ENCODE results near the gene CD2BP2.

The CD2BP2 gene

GRCh38 chr16:30370456-30371247, 15.5 kb upstream of the CD2BP2 start, which contains the start of gene TBC1D10B:
Gene TBC1D10B (minus strand): TSS chr16:30370494. CDS start chr16:30370183, 311 bp downstream.
- peaks cover 14% of the 10 kb centered on the region for H3F3A ChIP-seq (ENCODE audit: insufficient read depth)
- no peaks in the 10 kb centered on the region for H3K9me2 ChIP-seq (replicated peaks; ENCODE audit: insufficient read depth, low read length)
- H2AFZ ChIP-seq (ENCODE audit: low read depth, low read length, severe bottlenecking): no peak within 1 kb of the TSS
- no peaks in the 10 kb centered on the region for H3K9me3 ChIP-seq (ENCODE audit: insufficient read depth, low read length)
- H3K27ac ChIP-seq (ENCODE audit: low read depth, low read length): peak within 1 kb of the TSS; percentile 76
- no peaks in the 10 kb centered on the region for H3K36me3 ChIP-seq (ENCODE audit: low read length)
- peaks cover 43% of the 10 kb centered on the region for H3K79me2 ChIP-seq (ENCODE audit: insufficient read depth, low read length)
- TF ChIP-seq CTCF (IDR thresholded peaks at IDR 0.05; ENCODE audit: insufficient read depth, low read length, poor library complexity, severe bottlenecking) (no peak), EZH2phosphoT487 (conservative IDR thresholded peaks at IDR 0.05; ENCODE audit: low read length) (no peak)
- H3K27me3 ChIP-seq (ENCODE audit: low read length): no peaks in the 10 kb centered on the region
- H4K20me1 ChIP-seq (ENCODE audit: low read depth, low read length): no peaks in the 10 kb centered on the region; the same call in 1 of the 2 replicates
- H3K9ac ChIP-seq (ENCODE audit: low read length): peak within 1 kb of the TSS; percentile 96
- H3K4me3 ChIP-seq (ENCODE audit: insufficient read depth, low read length, poor library complexity, severe bottlenecking): peak within 1 kb of the TSS; percentile 73
- peak within 1 kb of the TSS; percentile 83 for H3K4me2 ChIP-seq (ENCODE audit: low read depth, low read length, poor library complexity, severe bottlenecking)

DNA sequence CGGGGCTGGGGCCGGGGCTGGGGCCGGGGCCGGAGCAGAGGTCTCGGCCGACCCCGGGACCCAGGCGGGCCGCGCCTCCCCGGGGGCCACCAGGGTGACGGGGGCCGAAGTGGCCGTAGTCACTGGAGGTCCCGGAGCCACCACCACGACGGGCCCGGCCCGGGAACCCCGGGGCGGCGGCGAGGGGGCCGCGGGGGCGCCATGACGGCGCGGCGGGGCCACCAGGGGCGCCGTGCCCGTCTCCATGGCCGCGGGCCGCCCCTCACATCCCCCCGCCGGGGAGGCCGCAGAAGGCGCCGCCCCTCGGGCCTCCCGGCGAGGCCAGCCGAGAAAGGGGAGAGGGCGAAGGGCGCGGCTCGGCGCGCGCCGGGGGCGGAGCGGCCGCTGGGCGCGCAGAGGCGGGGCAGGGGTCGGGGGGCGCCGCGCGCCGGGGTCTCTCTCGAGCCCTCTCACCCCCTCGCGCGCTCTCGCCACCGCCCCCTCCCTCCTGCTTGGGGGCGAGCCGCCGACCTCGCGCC, 14.9 kb upstream of the CD2BP2 start:
- Histone ChIP-seq H2AFZ (ENCODE audit: low read depth, low read length, severe bottlenecking) (no peak overlapping the region), H3F3A (ENCODE audit: insufficient read depth) (peaks cover 14% of the 10 kb centered on the region), H3K9ac (ENCODE audit: low read length) (peak overlapping the region; percentile 96), H3K79me2 (ENCODE audit: insufficient read depth, low read length) (peaks cover 49% of the 10 kb centered on the region), H3K9me3 (ENCODE audit: insufficient read depth, low read length) (no peaks in the 10 kb centered on the region), H4K20me1 (ENCODE audit: low read depth, low read length) (no peaks in the 10 kb centered on the region; the same call in 1 of the 2 replicates), H3K27me3 (ENCODE audit: low read length) (no peaks in the 10 kb centered on the region), H3K36me3 (ENCODE audit: low read length) (no peaks in the 10 kb centered on the region), H3K4me2 (ENCODE audit: low read depth, low read length, poor library complexity, severe bottlenecking) (peak overlapping the region; percentile 83), H3K9me2 (replicated peaks; ENCODE audit: insufficient read depth, low read length) (no peaks in the 10 kb centered on the region), H3K27ac (ENCODE audit: low read depth, low read length) (peak overlapping the region; percentile 44), H3K4me3 (ENCODE audit: insufficient read depth, low read length, poor library complexity, severe bottlenecking) (peak overlapping the region; percentile 73)
- TF ChIP-seq CTCF (IDR thresholded peaks at IDR 0.05; ENCODE audit: insufficient read depth, low read length, poor library complexity, severe bottlenecking) (no peak), EZH2phosphoT487 (conservative IDR thresholded peaks at IDR 0.05; ENCODE audit: low read length) (no peak)

DNA sequence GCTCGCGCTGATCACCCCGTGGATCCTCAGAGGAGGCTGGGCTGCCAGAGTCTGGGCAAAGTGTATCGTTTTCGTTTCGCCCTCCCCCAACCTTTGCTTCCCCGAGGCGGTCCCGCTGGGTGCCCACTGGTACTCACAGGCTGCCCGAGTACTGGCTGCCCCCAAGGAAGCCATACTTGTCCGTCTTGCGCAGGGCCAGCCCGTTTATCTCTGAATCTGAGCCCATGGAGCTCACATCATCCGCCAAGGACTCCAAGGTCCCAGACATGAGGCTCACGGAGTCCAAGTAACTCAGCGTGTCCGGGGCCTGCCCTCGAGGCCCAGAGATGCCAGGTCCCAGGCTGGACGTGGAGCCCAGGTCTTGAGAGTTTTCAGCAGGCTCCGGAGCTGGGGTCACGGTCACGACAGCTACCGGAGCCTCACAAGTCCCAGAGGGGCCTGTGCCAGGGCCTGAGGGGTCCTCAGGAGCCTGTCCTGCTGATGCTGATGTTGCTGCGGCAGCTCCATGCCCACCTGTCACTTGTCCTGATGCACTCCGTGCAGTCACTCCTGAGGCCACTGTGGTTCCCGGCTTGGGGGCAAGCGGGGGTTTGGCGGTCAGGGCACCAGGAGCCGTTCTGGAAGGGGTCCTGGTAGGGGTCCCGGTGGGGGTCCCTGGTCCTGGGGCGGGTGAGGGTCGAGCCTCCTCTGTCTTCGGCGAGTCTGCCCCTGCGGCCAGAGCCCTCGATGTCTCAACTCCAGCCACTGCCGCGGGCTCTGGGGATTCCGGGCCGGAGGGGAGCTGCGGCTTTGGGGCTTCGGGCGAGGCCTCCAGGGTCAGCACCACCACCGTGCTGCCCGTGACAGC, 14.2 kb upstream of the CD2BP2 start:
- Histone ChIP-seq H3K36me3 (ENCODE audit: low read length) (no peaks in the 10 kb centered on the region), H3K27me3 (ENCODE audit: low read length) (no peaks in the 10 kb centered on the region), H3K9ac (ENCODE audit: low read length) (peak overlapping the region; percentile 96), H3K9me2 (replicated peaks; ENCODE audit: insufficient read depth, low read length) (no peaks in the 10 kb centered on the region), H3K9me3 (ENCODE audit: insufficient read depth, low read length) (no peaks in the 10 kb centered on the region), H2AFZ (ENCODE audit: low read depth, low read length, severe bottlenecking) (no peak overlapping the region), H3K27ac (ENCODE audit: low read depth, low read length) (peak overlapping the region; percentile 44), H3K79me2 (ENCODE audit: insufficient read depth, low read length) (peaks cover 56% of the 10 kb centered on the region), H3K4me2 (ENCODE audit: low read depth, low read length, poor library complexity, severe bottlenecking) (peak overlapping the region; percentile 83), H4K20me1 (ENCODE audit: low read depth, low read length) (no peaks in the 10 kb centered on the region; the same call in 1 of the 2 replicates), H3F3A (ENCODE audit: insufficient read depth) (peaks cover 14% of the 10 kb centered on the region), H3K4me3 (ENCODE audit: insufficient read depth, low read length, poor library complexity, severe bottlenecking) (peak overlapping the region; percentile 73)
- no peak for TF ChIP-seq EZH2phosphoT487 (conservative IDR thresholded peaks at IDR 0.05; ENCODE audit: low read length)
- no peak for TF ChIP-seq CTCF (IDR thresholded peaks at IDR 0.05; ENCODE audit: insufficient read depth, low read length, poor library complexity, severe bottlenecking)

All from SU-DHL-6 (cell line).